Measurements from ENCODE around the gene GPR158. TPM values are rescaled to one million over a fixed set of nuclear protein-coding genes. Genes with fewer than 3 reads are reported as not detected.

The GPR158 gene
- total and polyA plus RNA-seq, 2 of the 8 experiments (the other 6 are each of a cell fraction or from before 2014, with no cell fraction given), result 0.14 to 0.78 TPM

DNA sequence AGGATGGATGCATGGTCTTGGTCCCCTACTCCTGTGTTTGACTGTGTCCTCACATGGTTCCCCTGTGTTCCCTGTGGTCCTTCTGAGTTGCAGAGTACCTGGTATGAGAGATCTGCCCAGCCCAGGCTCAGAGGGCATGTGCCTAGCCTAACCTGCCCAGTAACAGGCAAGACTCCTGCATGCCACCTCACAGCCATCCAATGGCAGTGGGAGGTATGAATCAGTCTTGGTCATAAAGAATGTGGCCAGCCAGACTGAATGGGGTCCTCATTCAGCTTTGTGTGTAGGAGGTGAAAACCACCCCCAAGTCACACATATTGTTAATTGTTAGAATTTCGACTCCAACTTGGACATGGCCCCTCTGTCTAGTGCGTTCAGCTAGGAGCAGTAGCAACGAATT is 17.2 kb upstream of the GPR158 start:
- no peak overlapping the region for H3K4me2 ChIP-seq (ENCODE audit: insufficient read depth in 1 of 2, low read depth in 2 of 2, low read length in 2 of 2)
- no peak overlapping the region for H2BK5ac ChIP-seq (ENCODE audit: low read depth, low read length)
- no peak overlapping the region for H3K4ac ChIP-seq (replicated peaks; ENCODE audit: insufficient read length, low read depth, low read length)
- H3K9ac ChIP-seq (replicated peaks in 1 of 4; ENCODE audit: extremely low read depth in 1 of 4, low read depth in 3 of 4, low read length in 3 of 4), result no peak overlapping the region
- H4K91ac ChIP-seq (replicated peaks; ENCODE audit: insufficient read length, low read length), result no peak overlapping the region
- no peak overlapping the region for H3K23ac ChIP-seq (ENCODE audit: insufficient read length)
- ChIA-PET CTCF (ENCODE audit: partially characterized antibody) (interaction anchor here (1.4 kb wide), 1 partner anchor 69 kb away, joined by 5 read pairs; no protein-coding TSS in a partner anchor), POLR2A (ENCODE audit: partially characterized antibody) (no interaction called here)
- DNase-seq (ENCODE audit: low read depth in 1 of 2, low spot score in 2 of 2) (no peak), FAIRE-seq (no peak)
- no peak overlapping the region for H2BK20ac ChIP-seq (ENCODE audit: low read length)
- H4K5ac ChIP-seq (ENCODE audit: insufficient read length, low read depth, low read length), result no peak overlapping the region
- H3K56ac ChIP-seq (replicated peaks; ENCODE audit: insufficient read length, low read depth, low read length), result no peak overlapping the region
- no peak overlapping the region for H3K18ac ChIP-seq (ENCODE audit: extremely low read depth, low read length)
- H2BK12ac ChIP-seq (ENCODE audit: low read depth, low read length), result no peak overlapping the region
- H3K9me3 ChIP-seq (ENCODE audit: insufficient read depth in 2 of 2, low read depth in 1 of 2, low read length in 1 of 2), result no peaks in the 10 kb centered on the region
- H3K4me3 ChIP-seq (ENCODE audit: extremely low read depth in 1 of 4, insufficient read depth in 2 of 4, low read depth in 3 of 4, low read length in 4 of 4), result no peak overlapping the region
- no peak overlapping the region for H3K14ac ChIP-seq (ENCODE audit: insufficient read length)
- H3K79me1 ChIP-seq (ENCODE audit: low read depth, low read length), result no peaks in the 10 kb centered on the region
- H3K79me2 ChIP-seq (ENCODE audit: control insufficient read depth in 1 of 2, insufficient read depth in 2 of 2, low read length in 2 of 2), result no peaks in the 10 kb centered on the region
- H2AK5ac ChIP-seq (ENCODE audit: low read depth, low read length), result no peak overlapping the region
- no peak overlapping the region for H2BK15ac ChIP-seq (ENCODE audit: low read length)
- no peak overlapping the region for H3K27ac ChIP-seq (ENCODE audit: low read depth, low read length)
- H2BK120ac ChIP-seq (replicated peaks; ENCODE audit: low read depth, low read length), result no peak overlapping the region
- H4K8ac ChIP-seq (ENCODE audit: extremely low read depth, insufficient read depth, low read length), result no peak overlapping the region
- no peak for TF ChIP-seq POLR2AphosphoS5 (IDR thresholded peaks at IDR 0.05; ENCODE audit: low read depth, low read length)
- TF ChIP-seq POLR2A (IDR thresholded peaks at IDR 0.05; ENCODE audit: control extremely low read depth in 1 of 2, low read depth in 2 of 2, low read length in 2 of 2), result no peak
- 0 out of 2 replicates have a peak, but pooled peaks have one; percentile 29 for TF ChIP-seq RFX5 (IDR thresholded peaks at IDR 0.05; ENCODE audit: borderline replicate concordance, low read depth, low read length)
- TF ChIP-seq, protein P1, sequence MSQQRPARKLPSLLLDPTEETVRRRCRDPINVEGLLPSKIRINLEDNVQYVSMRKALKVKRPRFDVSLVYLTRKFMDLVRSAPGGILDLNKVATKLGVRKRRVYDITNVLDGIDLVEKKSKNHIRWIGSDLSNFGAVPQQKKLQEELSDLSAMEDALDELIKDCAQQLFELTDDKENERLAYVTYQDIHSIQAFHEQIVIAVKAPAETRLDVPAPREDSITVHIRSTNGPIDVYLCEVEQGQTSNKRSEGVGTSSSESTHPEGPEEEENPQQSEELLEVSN (IDR thresholded peaks at IDR 0.05), result no peak
- no peak for TF ChIP-seq TBP (IDR thresholded peaks at IDR 0.05; ENCODE audit: low read depth, low read length)
- no peak for TF ChIP-seq PHF8 (conservative IDR thresholded peaks at IDR 0.05; ENCODE audit: low read depth, low read length)
- no peak for TF ChIP-seq BACH1 (IDR thresholded peaks at IDR 0.05; ENCODE audit: low read length)
- H3K4me1 ChIP-seq (replicated peaks in 1 of 4; ENCODE audit: control insufficient read depth in 3 of 4, insufficient read depth in 4 of 4, low read length in 3 of 4), result no peaks in the 10 kb centered on the region
- no peaks in the 10 kb centered on the region for H3K36me3 ChIP-seq (ENCODE audit: control insufficient read depth in 2 of 4, insufficient read depth in 4 of 4, low read length in 3 of 4)
- H3K23me2 ChIP-seq (ENCODE audit: low read depth, low read length), result no peaks in the 10 kb centered on the region
- H3K27me3 ChIP-seq (replicated peaks in 1 of 4; ENCODE audit: control insufficient read depth in 3 of 4, extremely low read depth in 1 of 4, insufficient read depth in 3 of 4, low read length in 3 of 4), result no peaks in the 10 kb centered on the region
- no peaks in the 10 kb centered on the region for H4K20me1 ChIP-seq (replicated peaks in 1 of 2; ENCODE audit: control insufficient read depth in 1 of 2, insufficient read depth in 2 of 2, low read length in 2 of 2)
- WGBS, 2 experiments (ENCODE audit: extremely low coverage in 1 of 2, insufficient coverage in 1 of 2, insufficient read length in 1 of 2, insufficient replicate concordance in 2 of 2, low coverage in 1 of 2, low lambda C conversion rate in 2 of 2, missing lambda C conversion rate in 1 of 2), result 83% methylated on average over 2 of the region's 3 CpGs; no CpG with 5 or more reads in 1 of the 2 experiments
- no peak overlapping the region for H2AFZ ChIP-seq (ENCODE audit: low read length)
